Neural cell (in vitro differentiated cells): Measurements from ENCODE around the gene SEC14L6. TPM values are rescaled to one million over a fixed set of nuclear protein-coding genes. Genes with fewer than 3 reads are reported as not detected.

ENCODE experiments used
- H2AFZ ChIP-seq: fragments of 200-600, 300-800 bp; sonication (generic), shearing (Covaris generic); 2 replicates; pipeline ENCODE4 v1.6.0; 2014; ENCODE audit warnings: low read depth, mild to moderate bottlenecking, antibody characterized with exemption, low read length, moderate library complexity
- H3F3A ChIP-seq: fragments of 200-600 bp; shearing (Covaris generic); 2 replicates; pipeline ENCODE4 v1.6.1; 2016; ENCODE audit warnings: mild to moderate bottlenecking, moderate library complexity, mixed read lengths, antibody characterized with exemption, low read length; ENCODE audit not compliant: insufficient read depth, poor library complexity, severe bottlenecking
- H3K27ac ChIP-seq: fragments of 200-600, 300-800 bp; sonication (generic), shearing (Covaris generic); 2 replicates; pipeline ENCODE4 v1.5.1; 2014; ENCODE audit warnings: mild to moderate bottlenecking, low read length, moderate library complexity
- H3K27me3 ChIP-seq: fragments of 300-800, 200-600 bp; sonication (generic), shearing (Covaris generic); 2 replicates; pipeline ENCODE4 v1.6.0; 2014; ENCODE audit warnings: mild to moderate bottlenecking, low read depth, low read length, moderate library complexity; ENCODE audit not compliant: insufficient read depth
- H3K36me3 ChIP-seq: fragments of 300-800, 200-600 bp; sonication (generic), shearing (Covaris generic); 2 replicates; pipeline ENCODE4 v1.5.1; 2014; ENCODE audit warnings: mild to moderate bottlenecking, antibody characterized with exemption, low read length, moderate library complexity; ENCODE audit not compliant: insufficient read depth
- H3K4me2 ChIP-seq: fragments of 300-800, 200-600 bp; sonication (generic), shearing (Covaris generic); 2 replicates; pipeline ENCODE4 v1.6.0; 2014; ENCODE audit warnings: mild to moderate bottlenecking, low read length
- H3K4me3 ChIP-seq: fragments of 300-800, 200-600 bp; sonication (generic), shearing (Covaris generic); 2 replicates; pipeline ENCODE4 v1.5.1; 2014; ENCODE audit warnings: mild to moderate bottlenecking, low read length, moderate library complexity
- H3K79me2 ChIP-seq: fragments of 200-600 bp; shearing (Covaris generic); replicated peaks from 2 replicates; pipeline ENCODE4 v1.6.0; 2014; ENCODE audit warnings: mild to moderate bottlenecking, low read length, moderate library complexity; ENCODE audit not compliant: insufficient read depth
- H3K9ac ChIP-seq: fragments of 300-800, 200-600 bp; sonication (generic), shearing (Covaris generic); 2 replicates; pipeline ENCODE4 v1.6.1; 2016; ENCODE audit warnings: mild to moderate bottlenecking, low read length, mixed read lengths
- H3K9me2 ChIP-seq: fragments of 200-600 bp; shearing (Covaris generic); 2 replicates; pipeline ENCODE4 v1.6.1; 2016; ENCODE audit warnings: mild to moderate bottlenecking, low read length, mixed read lengths; ENCODE audit not compliant: insufficient read depth
- H3K9me3 ChIP-seq: fragments of 200-600, 300-800 bp; sonication (generic), shearing (Covaris generic); 2 replicates; pipeline ENCODE4 v1.6.1; 2016; ENCODE audit warnings: mild to moderate bottlenecking, mixed run types, low read length, moderate library complexity, mixed read lengths
- H4K20me1 ChIP-seq: fragments of 200-600 bp; shearing (Covaris generic); 2 replicates; pipeline ENCODE4 v1.6.1; 2016; ENCODE audit warnings: mild to moderate bottlenecking, mixed run types; ENCODE audit not compliant: insufficient read depth
- EP300 ChIP-seq: fragments of 450-650 bp; conservative IDR thresholded peaks from 2 replicates; pipeline ENCODE4 v1.6.1; 2014; ENCODE audit warnings: antibody characterized with exemption, mild to moderate bottlenecking, moderate library complexity; ENCODE audit not compliant: poor library complexity, severe bottlenecking
- EZH2 ChIP-seq: fragments of 200-600, 300-800 bp; shearing (Covaris generic), sonication (generic); IDR thresholded peaks from 2 replicates; pipeline ENCODE4 v1.6.1; 2014; ENCODE audit warnings: antibody characterized with exemption, low read length, borderline replicate concordance, mild to moderate bottlenecking; ENCODE audit not compliant: insufficient read depth, poor library complexity, severe bottlenecking
- MXI1 ChIP-seq: fragments of 450-650 bp; conservative IDR thresholded peaks from 2 replicates; pipeline ENCODE4 v1.6.1; 2014; ENCODE audit warnings: antibody characterized with exemption, mild to moderate bottlenecking; ENCODE audit not compliant: poor library complexity, severe bottlenecking
- POLR2AphosphoS5 ChIP-seq: IDR thresholded peaks from 2 replicates; pipeline ENCODE4 v1.6.1; 2012
- RAD21 ChIP-seq: fragments of 450-650 bp; conservative IDR thresholded peaks from 2 replicates; pipeline ENCODE4 v1.6.1; 2014; ENCODE audit warnings: antibody characterized with exemption, mild to moderate bottlenecking, moderate library complexity
- REST ChIP-seq: IDR thresholded peaks from 2 replicates; pipeline ENCODE4 v1.6.1; 2012; ENCODE audit warnings: borderline replicate concordance
- SMC3 ChIP-seq: fragments of 450-650 bp; conservative IDR thresholded peaks from 2 replicates; pipeline ENCODE4 v1.6.1; 2014; ENCODE audit warnings: antibody characterized with exemption, mild to moderate bottlenecking, moderate library complexity; ENCODE audit not compliant: poor library complexity
- TAF1 ChIP-seq: IDR thresholded peaks from 2 replicates; pipeline ENCODE4 v1.6.1; 2012; ENCODE audit warnings: low read depth
- polyA plus RNA-seq: library from polyadenylated mRNA; depleted of rRNA; stranded (reverse); fragments of >200 nt; gene quantifications from 2 replicates; pipeline ENCODE4 v1.2.3, GENCODE V29; 2014
- TF ChIP-seq, protein P1 (sequence below): fragments of 450-650 bp; IDR thresholded peaks from 2 replicates; pipeline ENCODE4 v1.5.1; 2014; ENCODE audit warnings: antibody characterized with exemption, mild to moderate bottlenecking, moderate library complexity; ENCODE audit not compliant: poor library complexity, severe bottlenecking

The SEC14L6 gene
- polyA plus RNA-seq, 1 donor from 2014 or later: not detected

DNA sequence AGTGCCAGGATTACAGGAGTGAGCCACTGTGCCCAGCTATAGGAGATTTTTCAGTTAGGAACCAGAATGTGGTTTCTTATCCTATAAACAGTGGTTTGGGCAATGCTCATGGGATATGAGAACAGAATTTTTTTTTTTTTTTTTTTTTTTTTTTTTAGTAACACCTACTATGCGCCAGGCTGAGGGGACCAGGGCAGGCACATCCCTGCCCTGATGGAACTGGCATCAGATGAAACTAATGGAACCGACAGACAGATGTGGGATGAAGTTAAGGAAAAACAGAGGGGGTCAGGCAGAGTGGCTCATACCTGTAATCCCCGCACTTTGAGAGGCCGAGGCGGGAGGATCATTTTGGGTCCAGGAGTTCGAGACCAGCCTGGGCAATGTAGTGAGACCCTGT lies 45.9 kb downstream of the SEC14L6 start:
- no peak for TF ChIP-seq EP300
- TF ChIP-seq REST: no peak
- no peak for TF ChIP-seq EZH2
- TF ChIP-seq, protein P1, sequence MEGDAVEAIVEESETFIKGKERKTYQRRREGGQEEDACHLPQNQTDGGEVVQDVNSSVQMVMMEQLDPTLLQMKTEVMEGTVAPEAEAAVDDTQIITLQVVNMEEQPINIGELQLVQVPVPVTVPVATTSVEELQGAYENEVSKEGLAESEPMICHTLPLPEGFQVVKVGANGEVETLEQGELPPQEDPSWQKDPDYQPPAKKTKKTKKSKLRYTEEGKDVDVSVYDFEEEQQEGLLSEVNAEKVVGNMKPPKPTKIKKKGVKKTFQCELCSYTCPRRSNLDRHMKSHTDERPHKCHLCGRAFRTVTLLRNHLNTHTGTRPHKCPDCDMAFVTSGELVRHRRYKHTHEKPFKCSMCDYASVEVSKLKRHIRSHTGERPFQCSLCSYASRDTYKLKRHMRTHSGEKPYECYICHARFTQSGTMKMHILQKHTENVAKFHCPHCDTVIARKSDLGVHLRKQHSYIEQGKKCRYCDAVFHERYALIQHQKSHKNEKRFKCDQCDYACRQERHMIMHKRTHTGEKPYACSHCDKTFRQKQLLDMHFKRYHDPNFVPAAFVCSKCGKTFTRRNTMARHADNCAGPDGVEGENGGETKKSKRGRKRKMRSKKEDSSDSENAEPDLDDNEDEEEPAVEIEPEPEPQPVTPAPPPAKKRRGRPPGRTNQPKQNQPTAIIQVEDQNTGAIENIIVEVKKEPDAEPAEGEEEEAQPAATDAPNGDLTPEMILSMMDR: no peak
- no peak for TF ChIP-seq RAD21
- no peak for TF ChIP-seq SMC3
- TF ChIP-seq TAF1: no peak
- no peak for TF ChIP-seq POLR2AphosphoS5
- no peak for TF ChIP-seq MXI1
- H3K27me3 ChIP-seq: no peaks in the 10 kb centered on the region
- no peak overlapping the region for H3K4me3 ChIP-seq
- H4K20me1 ChIP-seq: no peaks in the 10 kb centered on the region
- H3K79me2 ChIP-seq: no peaks in the 10 kb centered on the region
- H3K9ac ChIP-seq: no peak overlapping the region
- no peak overlapping the region for H3K27ac ChIP-seq
- no peak overlapping the region for H3K4me2 ChIP-seq
- H2AFZ ChIP-seq: no peak overlapping the region
- no peaks in the 10 kb centered on the region for H3K9me3 ChIP-seq
- H3F3A ChIP-seq: no peaks in the 10 kb centered on the region
- no peaks in the 10 kb centered on the region for H3K9me2 ChIP-seq
- no peaks in the 10 kb centered on the region for H3K36me3 ChIP-seq

DNA sequence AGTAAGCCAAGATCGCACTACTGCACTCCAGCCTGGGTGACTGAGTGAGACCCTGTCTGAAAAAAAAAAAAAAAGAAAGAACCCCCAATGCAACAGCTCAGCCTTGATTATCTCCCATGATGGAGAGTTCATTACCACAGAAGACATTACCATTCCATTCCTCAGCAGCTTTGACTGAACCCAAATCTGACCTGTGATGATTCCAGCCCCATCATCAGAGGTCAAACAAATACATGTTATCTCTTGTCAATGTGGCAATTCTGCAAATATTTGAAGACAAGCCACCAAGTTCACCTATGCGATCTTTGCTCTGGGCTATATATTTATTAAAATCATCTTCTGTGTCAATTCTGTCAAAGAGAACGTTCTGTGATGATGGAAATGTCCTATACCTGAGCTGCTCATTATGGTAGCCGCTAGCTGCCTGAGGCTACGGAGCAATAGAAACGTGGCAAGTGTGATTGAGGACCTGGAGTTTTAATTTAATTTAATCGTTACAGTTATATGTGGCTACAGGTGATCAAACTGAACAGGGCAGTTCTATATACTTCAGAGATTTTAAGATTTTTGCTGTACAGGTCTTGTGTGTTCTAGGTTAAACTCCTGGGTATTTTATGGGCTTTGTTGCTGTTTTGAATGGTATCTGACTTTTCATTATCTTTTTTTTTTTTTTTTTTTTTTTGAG lies 48.9 kb downstream of the SEC14L6 start:
- H4K20me1 ChIP-seq: no peaks in the 10 kb centered on the region
- TF ChIP-seq POLR2AphosphoS5 (no peak), EP300 (no peak), RAD21 (no peak), SMC3 (no peak), TAF1 (no peak), EZH2 (no peak), MXI1 (no peak)
- TF ChIP-seq, protein P1: no peak
- no peaks in the 10 kb centered on the region for H3K9me3 ChIP-seq

More for the DNA sequence above, 48.9 kb downstream of the SEC14L6 start:
- no peaks in the 10 kb centered on the region for H3K36me3 ChIP-seq
- H3K79me2 ChIP-seq: no peaks in the 10 kb centered on the region
- H3K4me3 ChIP-seq: no peak overlapping the region
- no peak overlapping the region for H2AFZ ChIP-seq
- H3K4me2 ChIP-seq: no peak overlapping the region
- no peak overlapping the region for H3K27ac ChIP-seq
- H3K9ac ChIP-seq: no peak overlapping the region
- no peaks in the 10 kb centered on the region for H3F3A ChIP-seq
- no peaks in the 10 kb centered on the region for H3K9me2 ChIP-seq
- H3K27me3 ChIP-seq: no peaks in the 10 kb centered on the region
